Memory B cell (primary cell): Measurements from ENCODE around the gene NRXN3.

ENCODE experiments used
- ATAC-seq: fragments of 150-1000 bp; cut with Tn5 transposase; 2 replicates; pipeline ENCODE4 v1.10.0; 2021; ENCODE audit warnings: low read depth, mild to moderate bottlenecking, moderate library complexity
- DNase-seq, 2 donors: peaks; one replicate each; pipeline ENCODE4 v3.0.0; 2022; ENCODE audit warnings: low spot score in 2 of 2
- H3K27ac Mint-ChIP-seq: one replicate; pipeline ENCODE4 v1.8.0; 2022; ENCODE audit warnings: mild to moderate bottlenecking, moderate library complexity, mixed read lengths
- H3K27me3 Mint-ChIP-seq: one replicate; pipeline ENCODE4 v1.8.0; 2022; ENCODE audit warnings: mixed read lengths
- H3K36me3 Mint-ChIP-seq: one replicate; pipeline ENCODE4 v1.8.0; 2022; ENCODE audit warnings: mild to moderate bottlenecking, mixed read lengths
- H3K4me1 Mint-ChIP-seq: one replicate; pipeline ENCODE4 v1.8.0; 2022; ENCODE audit warnings: mixed read lengths
- H3K4me3 Mint-ChIP-seq: one replicate; pipeline ENCODE4 v1.8.0; 2022; ENCODE audit warnings: mild to moderate bottlenecking, moderate library complexity, mixed read lengths
- H3K9me3 Mint-ChIP-seq: one replicate; pipeline ENCODE4 v1.8.0; 2022; ENCODE audit warnings: mixed read lengths

NRXN3 gene

DNA sequence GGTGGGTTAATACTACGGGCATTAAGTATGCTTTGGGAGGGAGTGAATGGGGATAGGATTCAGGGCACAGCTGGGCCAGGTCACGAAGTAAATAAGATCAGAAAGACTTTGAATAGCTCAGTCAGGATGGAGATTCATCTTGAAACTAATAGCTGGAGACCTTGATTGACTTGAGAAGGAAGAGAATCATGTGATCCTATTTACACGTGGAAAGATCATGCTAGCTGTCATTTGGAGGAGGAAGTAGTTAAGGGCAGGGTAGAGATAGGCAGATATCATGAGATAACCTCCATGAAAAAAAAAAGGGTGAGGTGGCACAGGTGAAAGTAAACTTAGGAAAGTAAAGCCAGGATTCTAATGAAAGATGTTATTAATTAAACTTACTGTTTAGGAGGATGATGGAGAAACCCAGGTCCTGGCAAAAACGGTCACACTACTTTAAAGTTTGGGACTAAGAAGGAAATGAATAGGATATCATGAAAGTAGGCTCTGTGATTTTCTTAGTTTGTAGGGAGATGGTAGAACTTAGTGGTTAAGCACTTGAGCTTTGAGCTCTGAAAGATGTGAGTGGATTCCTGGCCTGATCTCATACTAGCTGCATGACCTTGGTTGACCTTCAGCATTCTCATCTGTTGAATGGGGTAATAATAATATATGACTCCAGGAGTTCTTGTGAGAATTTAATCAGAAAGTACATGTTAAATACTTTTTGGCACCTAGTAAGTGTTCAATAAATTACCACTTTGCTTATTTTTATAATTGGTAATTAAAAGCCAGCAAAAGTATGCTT, 439.0 kb downstream of the NRXN3 start:
- Mint-ChIP-seq H3K27me3 (peaks cover 1% of the 10 kb centered on the region), H3K27ac (no peak overlapping the region), H3K36me3 (no peaks in the 10 kb centered on the region), H3K4me1 (no peaks in the 10 kb centered on the region), H3K4me3 (no peak overlapping the region), H3K9me3 (no peaks in the 10 kb centered on the region)
- DNase-seq, result no peak
- ATAC-seq, result no peak

GRCh38 chr14:78610994-78611393, 440.8 kb downstream of the NRXN3 start:
- no peak overlapping the region for H3K27ac Mint-ChIP-seq
- no peak overlapping the region for H3K4me3 Mint-ChIP-seq
- H3K4me1 Mint-ChIP-seq, result no peaks in the 10 kb centered on the region
- no peaks in the 10 kb centered on the region for H3K36me3 Mint-ChIP-seq
- ATAC-seq (no peak), DNase-seq (no peak)
- H3K27me3 Mint-ChIP-seq, result peaks cover 1% of the 10 kb centered on the region
- no peaks in the 10 kb centered on the region for H3K9me3 Mint-ChIP-seq

DNA sequence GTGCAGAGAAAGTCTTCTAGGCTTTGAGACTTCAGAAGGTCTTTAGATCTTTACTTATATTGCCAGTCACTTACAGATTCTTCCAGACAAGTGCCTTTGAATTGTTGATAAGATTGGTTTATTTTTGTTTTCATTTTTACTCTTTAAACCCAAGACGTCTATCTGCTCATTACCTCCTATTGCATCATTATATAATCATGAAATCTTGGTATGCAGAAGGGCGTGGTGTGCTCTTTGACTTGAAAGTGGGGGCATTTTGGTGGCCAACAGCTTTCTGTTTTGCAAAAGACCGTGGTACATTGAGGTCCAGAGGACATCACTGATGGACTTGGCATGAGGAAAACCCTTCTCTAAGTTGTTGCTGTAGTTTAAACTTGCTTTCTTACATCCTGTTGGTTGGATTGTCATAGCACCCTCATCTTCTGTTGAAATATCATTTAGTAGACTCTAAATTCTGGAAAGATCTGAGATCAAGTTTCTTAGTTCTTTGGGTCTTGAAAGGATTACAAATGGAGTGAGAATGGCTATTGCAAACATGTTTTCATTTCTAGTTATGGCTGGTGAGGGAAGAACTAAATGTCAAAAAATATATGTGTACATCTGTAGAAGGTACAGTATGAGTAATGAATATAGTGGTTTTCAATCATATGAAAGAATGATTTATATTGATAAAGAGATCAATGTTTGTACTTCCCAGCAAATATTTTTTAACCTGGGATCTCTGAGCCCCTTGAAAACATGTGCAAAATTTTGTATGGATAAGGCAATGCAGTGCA, 441.8 kb downstream of the NRXN3 start:
- Mint-ChIP-seq H3K4me3 (no peak overlapping the region), H3K9me3 (no peaks in the 10 kb centered on the region), H3K27me3 (peaks cover 1% of the 10 kb centered on the region), H3K27ac (no peak overlapping the region), H3K4me1 (no peaks in the 10 kb centered on the region), H3K36me3 (no peaks in the 10 kb centered on the region)
- DNase-seq (no peak), ATAC-seq (no peak)

GRCh38 chr14:78612666-78613065, 442.5 kb downstream of the NRXN3 start:
- Mint-ChIP-seq H3K4me1 (no peaks in the 10 kb centered on the region), H3K27ac (no peak overlapping the region), H3K36me3 (no peaks in the 10 kb centered on the region), H3K27me3 (peaks cover 1% of the 10 kb centered on the region), H3K4me3 (no peak overlapping the region), H3K9me3 (no peaks in the 10 kb centered on the region)
- ATAC-seq (no peak), DNase-seq (no peak)

DNA sequence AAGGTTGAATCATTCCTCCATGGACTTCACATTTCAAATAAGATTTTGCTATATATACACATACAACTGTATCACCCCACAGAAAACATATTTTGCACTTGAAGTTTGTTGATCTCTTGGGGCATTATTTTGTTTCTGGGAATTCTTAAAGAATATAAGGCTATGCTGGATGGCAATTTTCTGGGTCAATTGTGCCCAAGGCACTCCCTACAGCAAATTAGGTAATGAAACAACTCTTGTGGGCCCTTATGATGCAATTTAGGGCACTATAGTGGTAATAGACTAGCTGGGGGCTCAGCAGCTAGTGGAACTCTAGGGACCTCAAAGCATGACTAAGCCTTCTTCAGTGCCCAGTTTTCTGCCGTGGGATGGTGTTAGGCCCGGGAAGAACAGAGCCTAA, 444.4 kb downstream of the NRXN3 start:
- ATAC-seq, result no peak

GRCh38 chr14:78617735-78618134, 447.6 kb downstream of the NRXN3 start:
- no peaks in the 10 kb centered on the region for H3K9me3 Mint-ChIP-seq
- H3K36me3 Mint-ChIP-seq, result no peaks in the 10 kb centered on the region
- no peak overlapping the region for H3K4me3 Mint-ChIP-seq
- ATAC-seq (no peak), DNase-seq (no peak)
- H3K4me1 Mint-ChIP-seq, result no peaks in the 10 kb centered on the region
- H3K27me3 Mint-ChIP-seq, result no peaks in the 10 kb centered on the region
- no peak overlapping the region for H3K27ac Mint-ChIP-seq

More for the DNA sequence above, 444.4 kb downstream of the NRXN3 start:
- Mint-ChIP-seq H3K9me3 (no peaks in the 10 kb centered on the region), H3K4me1 (no peaks in the 10 kb centered on the region), H3K36me3 (no peaks in the 10 kb centered on the region), H3K27me3 (no peaks in the 10 kb centered on the region), H3K27ac (no peak overlapping the region), H3K4me3 (no peak overlapping the region)
- no peak for DNase-seq

DNA sequence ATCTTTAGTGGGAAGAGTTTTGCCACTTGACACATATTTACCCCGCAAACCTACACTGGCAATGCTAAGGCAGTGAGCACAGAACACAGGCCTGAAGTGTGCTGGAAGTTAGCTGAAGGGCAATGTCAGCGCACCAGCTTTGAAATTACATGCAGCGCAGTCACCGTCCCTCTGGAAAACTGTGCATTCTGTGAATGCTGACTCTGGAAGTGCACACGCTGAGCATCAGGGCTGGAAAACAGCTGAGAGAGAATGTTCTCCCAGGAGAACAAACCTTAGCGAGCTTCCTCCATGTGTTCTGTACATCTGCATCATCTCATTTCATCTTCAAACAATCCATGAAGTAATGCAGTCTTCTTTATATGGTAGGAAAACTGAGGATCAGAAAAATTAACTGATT, 448.2 kb downstream of the NRXN3 start:
- ATAC-seq (no peak), DNase-seq (no peak)
- Mint-ChIP-seq H3K4me3 (no peak overlapping the region), H3K27me3 (no peaks in the 10 kb centered on the region), H3K27ac (no peak overlapping the region), H3K4me1 (no peaks in the 10 kb centered on the region), H3K9me3 (no peaks in the 10 kb centered on the region), H3K36me3 (no peaks in the 10 kb centered on the region)

- Mint-ChIP-seq H3K27me3 (no peaks in the 10 kb centered on the region), H3K9me3 (no peaks in the 10 kb centered on the region), H3K4me3 (no peak overlapping the region), H3K4me1 (no peaks in the 10 kb centered on the region), H3K27ac (no peak overlapping the region), H3K36me3 (no peaks in the 10 kb centered on the region)
- DNase-seq (no peak), ATAC-seq (no peak)
Observed at GRCh38 chr14:78627114-78627513, 456.9 kb downstream of the NRXN3 start.

GRCh38 chr14:78631551-78631950, 461.4 kb downstream of the NRXN3 start:
- DNase-seq (no peak), ATAC-seq (no peak)
- no peaks in the 10 kb centered on the region for H3K27me3 Mint-ChIP-seq
- H3K4me3 Mint-ChIP-seq, result no peak overlapping the region
- no peak overlapping the region for H3K27ac Mint-ChIP-seq
- no peaks in the 10 kb centered on the region for H3K4me1 Mint-ChIP-seq
- no peaks in the 10 kb centered on the region for H3K36me3 Mint-ChIP-seq
- H3K9me3 Mint-ChIP-seq, result no peaks in the 10 kb centered on the region

DNA sequence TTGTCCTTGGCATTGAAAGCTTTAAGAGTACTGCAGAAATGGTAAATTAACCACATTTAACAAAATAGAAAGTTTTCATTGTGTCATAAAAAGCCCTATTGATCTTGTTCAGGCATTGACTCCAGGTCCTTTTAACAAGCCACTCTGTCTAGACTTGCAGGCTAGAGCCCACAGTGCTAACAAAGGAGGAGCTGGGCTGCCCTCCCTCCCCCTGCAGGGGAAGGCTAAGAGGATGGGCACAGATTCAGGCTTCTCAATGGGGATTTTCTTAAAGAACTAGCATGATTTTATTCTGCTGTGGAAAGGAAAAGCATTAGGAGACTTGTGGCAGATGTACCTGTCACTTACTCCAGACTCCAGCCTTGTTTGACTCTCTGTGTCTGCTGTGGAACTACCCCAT, 463.6 kb downstream of the NRXN3 start:
- Mint-ChIP-seq H3K9me3 (peaks cover 5% of the 10 kb centered on the region), H3K27ac (no peak overlapping the region), H3K4me1 (no peaks in the 10 kb centered on the region), H3K36me3 (no peaks in the 10 kb centered on the region), H3K4me3 (no peak overlapping the region), H3K27me3 (peaks cover 8% of the 10 kb centered on the region)
- ATAC-seq (no peak), DNase-seq (no peak)

DNA sequence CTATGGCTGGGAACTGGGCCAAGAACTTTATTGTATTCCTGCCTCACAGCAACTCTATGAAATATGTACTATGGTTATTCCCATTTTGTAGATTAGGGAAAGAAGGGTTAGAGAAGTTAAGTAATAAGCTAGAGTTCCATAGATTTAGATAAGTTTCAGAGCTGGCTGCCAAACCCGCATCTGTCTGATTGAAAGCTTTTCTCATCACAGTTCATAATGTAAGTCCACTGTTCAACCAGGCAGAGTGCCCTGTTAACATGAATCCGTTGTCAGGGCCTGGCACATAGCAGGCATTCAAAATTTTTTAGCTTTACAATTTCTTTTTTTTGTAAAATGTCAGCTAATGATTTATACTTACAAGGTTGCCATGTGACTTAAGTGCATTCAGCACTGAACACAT, 467.3 kb downstream of the NRXN3 start:
- Mint-ChIP-seq H3K27me3 (peaks cover 8% of the 10 kb centered on the region), H3K4me3 (no peak overlapping the region), H3K4me1 (no peaks in the 10 kb centered on the region), H3K36me3 (no peaks in the 10 kb centered on the region), H3K9me3 (peaks cover 5% of the 10 kb centered on the region), H3K27ac (no peak overlapping the region)
- DNase-seq, result no peak
- no peak for ATAC-seq

DNA sequence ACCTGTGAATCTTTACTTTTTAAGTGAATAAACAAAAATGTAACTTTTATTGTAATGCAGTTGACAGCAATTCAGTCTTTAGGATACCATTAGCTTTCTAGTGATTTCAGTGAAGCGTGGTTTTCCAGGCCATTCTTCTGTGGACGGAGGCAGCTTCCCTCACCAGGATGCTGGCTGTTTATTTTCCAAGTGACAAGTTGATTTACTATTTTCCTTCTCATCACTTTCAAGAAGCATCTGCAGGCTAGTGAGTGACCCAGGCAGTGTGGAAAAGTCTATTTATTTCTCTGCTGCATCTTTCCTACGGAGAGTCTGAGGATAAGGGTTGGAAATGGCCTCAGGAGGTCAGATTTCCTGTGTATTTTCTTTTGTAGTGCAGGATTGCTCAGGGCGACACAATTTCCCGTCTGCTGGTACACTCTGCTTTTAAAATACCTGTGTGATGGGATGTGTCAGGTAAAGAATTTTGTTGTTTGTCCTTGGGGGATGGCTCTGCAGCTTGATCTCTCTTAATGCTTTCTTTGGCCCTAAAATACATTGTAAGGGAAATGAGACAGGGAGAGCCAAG, 467.8 kb downstream of the NRXN3 start:
- H3K27ac Mint-ChIP-seq, result no peak overlapping the region
- no peak for DNase-seq
- H3K9me3 Mint-ChIP-seq, result peaks cover 5% of the 10 kb centered on the region
- no peak overlapping the region for H3K4me3 Mint-ChIP-seq
- H3K4me1 Mint-ChIP-seq, result no peaks in the 10 kb centered on the region
- no peak for ATAC-seq
- H3K27me3 Mint-ChIP-seq, result peaks cover 8% of the 10 kb centered on the region
- no peaks in the 10 kb centered on the region for H3K36me3 Mint-ChIP-seq

- H3K9me3 Mint-ChIP-seq, result peaks cover 5% of the 10 kb centered on the region
- DNase-seq (no peak), ATAC-seq (no peak)
- no peak overlapping the region for H3K4me3 Mint-ChIP-seq
- peaks cover 8% of the 10 kb centered on the region for H3K27me3 Mint-ChIP-seq
- H3K27ac Mint-ChIP-seq, result no peak overlapping the region
- no peaks in the 10 kb centered on the region for H3K4me1 Mint-ChIP-seq
- H3K36me3 Mint-ChIP-seq, result no peaks in the 10 kb centered on the region
Observed at GRCh38 chr14:78638926-78639325, 468.8 kb downstream of the NRXN3 start.

DNA sequence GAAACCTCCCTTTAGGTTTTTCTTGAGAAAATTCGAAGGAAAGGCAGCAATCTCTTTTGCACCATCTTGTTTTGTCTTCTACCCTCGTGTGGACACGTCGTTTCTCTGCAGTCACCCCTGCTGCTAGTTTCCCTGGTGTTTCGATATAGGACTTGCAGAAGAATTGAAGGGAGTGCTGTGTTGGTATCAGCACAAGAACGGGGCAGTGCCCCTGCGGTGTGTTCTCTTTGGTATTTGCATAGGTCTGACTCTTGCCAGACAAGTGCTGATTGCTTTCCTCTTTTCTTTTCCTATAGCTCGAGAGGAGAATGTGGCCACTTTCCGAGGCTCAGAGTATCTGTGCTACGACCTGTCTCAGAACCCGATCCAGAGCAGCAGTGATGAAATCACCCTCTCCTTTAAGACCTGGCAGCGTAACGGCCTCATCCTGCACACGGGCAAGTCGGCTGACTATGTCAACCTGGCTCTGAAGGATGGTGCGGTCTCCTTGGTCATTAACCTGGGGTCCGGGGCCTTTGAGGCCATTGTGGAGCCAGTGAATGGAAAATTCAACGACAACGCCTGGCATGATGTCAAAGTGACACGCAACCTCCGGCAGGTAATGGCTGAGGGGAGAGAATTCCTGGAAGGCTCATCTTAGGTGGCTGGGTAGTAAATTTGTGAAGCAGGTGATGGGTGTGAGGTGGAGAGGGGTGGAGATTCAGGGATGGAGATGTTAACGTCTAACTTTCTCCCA, 474.8 kb downstream of the NRXN3 start:
- Mint-ChIP-seq H3K4me3 (no peak overlapping the region), H3K27me3 (peaks cover 3% of the 10 kb centered on the region), H3K9me3 (no peaks in the 10 kb centered on the region), H3K27ac (no peak overlapping the region), H3K4me1 (no peaks in the 10 kb centered on the region), H3K36me3 (no peaks in the 10 kb centered on the region)
- ATAC-seq, result no peak
- DNase-seq, result no peak
